OCI-LY7 (cell line): Measurements from ENCODE around the gene BOD1L1.

Experiments
- CTCF ChIP-seq: fragments of 200-600 bp; sonication (generic); conservative IDR thresholded peaks from 2 replicates; pipeline ENCODE4 v1.5.1; 2014; ENCODE audit warnings: mild to moderate bottlenecking, antibody characterized with exemption, low read length, moderate library complexity, mixed read lengths
- EZH2phosphoT487 ChIP-seq: fragments of 200-600 bp; sonication (generic); IDR thresholded peaks from 2 replicates; pipeline ENCODE4 v1.6.1; 2018; ENCODE audit warnings: low read depth, borderline replicate concordance, mild to moderate bottlenecking, mixed run types, antibody characterized with exemption, low read length, moderate library complexity, mixed read lengths

DNA sequence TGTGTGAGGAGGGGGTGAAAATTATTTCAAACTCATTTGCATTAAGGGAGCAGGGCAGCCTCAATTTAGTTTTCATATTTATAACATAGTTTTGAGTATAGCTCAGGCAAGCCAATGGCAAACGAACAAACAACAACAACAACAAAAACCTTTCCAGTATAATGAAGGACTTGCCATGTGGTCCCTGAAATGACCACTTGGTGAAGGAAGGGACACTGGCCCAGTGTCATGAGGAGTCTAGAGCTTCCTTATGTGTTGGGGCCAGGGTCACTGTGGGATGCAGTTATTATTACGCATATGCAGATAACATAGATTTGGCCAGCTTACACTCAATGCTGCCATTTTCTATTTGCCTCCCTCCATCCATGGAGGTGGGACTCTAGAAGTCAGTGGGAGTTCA, 106.5 kb downstream of the BOD1L1 start:
- no peak for TF ChIP-seq CTCF
- TF ChIP-seq EZH2phosphoT487 = no peak
